ENCODE measurements around the gene EGLN2. TPM values are rescaled to one million over a fixed set of nuclear protein-coding genes. Genes with fewer than 3 reads are reported as not detected.
"Not testable (repeated sequence)": the region's sequence is repeated elsewhere in the genome, so short reads cannot be mapped to it uniquely, and the experiment has no call there.

Gene EGLN2
- total RNA-seq, 1 experiment from 2014 or later, result 58.6 TPM

DNA sequence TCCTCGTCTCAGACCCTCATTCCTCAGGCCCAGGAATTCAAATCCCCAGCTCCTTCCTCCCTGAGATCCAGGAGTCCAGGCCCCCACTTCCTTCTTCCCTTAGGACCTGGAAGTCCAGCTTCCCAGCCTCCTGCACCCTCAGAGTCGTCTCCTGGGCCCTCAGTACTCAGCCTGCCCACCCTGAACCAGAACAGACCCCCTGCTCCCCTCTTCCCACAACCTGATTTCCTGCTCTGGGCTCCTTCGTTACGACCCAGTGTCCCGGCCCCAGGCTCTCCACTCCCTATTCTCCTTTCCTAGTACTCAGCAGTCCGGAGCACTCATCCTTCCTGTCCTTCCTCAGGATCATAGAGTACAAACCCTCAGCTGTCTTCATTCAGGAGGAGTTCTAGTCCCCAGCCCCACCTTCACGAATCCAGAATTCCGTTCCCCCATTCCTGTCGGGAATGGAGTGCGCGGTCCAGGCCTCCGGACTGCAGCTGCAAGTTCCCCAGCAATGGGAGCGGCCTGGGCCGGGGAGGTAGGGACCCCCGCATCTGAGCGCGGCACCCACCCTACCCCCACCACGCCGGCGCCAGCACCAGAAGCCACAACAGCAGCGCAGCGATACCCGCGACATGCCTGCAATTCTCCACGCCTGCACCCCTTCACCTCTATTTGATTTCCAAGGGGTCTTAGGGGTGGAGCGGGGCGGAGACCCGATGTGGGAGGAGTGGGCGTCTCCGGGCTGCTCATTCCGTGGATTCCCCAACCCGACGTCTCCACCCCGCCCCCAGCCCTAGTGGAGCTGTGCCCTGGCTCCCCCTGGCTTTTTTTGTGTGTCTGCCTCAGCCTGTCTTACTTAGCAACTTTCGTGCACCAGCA, 12.7 kb downstream of the EGLN2 start (continued):
- TF ChIP-seq REST (IDR thresholded peaks at IDR 0.05; ENCODE audit: low read depth), result no peak
- no peak for TF ChIP-seq SRF (IDR thresholded peaks at IDR 0.05; ENCODE audit: low read depth)
- TF ChIP-seq ZNF274 (IDR thresholded peaks at IDR 0.05; ENCODE audit: low read depth, low read length), result no peak
- TF ChIP-seq, protein P1, sequence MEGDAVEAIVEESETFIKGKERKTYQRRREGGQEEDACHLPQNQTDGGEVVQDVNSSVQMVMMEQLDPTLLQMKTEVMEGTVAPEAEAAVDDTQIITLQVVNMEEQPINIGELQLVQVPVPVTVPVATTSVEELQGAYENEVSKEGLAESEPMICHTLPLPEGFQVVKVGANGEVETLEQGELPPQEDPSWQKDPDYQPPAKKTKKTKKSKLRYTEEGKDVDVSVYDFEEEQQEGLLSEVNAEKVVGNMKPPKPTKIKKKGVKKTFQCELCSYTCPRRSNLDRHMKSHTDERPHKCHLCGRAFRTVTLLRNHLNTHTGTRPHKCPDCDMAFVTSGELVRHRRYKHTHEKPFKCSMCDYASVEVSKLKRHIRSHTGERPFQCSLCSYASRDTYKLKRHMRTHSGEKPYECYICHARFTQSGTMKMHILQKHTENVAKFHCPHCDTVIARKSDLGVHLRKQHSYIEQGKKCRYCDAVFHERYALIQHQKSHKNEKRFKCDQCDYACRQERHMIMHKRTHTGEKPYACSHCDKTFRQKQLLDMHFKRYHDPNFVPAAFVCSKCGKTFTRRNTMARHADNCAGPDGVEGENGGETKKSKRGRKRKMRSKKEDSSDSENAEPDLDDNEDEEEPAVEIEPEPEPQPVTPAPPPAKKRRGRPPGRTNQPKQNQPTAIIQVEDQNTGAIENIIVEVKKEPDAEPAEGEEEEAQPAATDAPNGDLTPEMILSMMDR (IDR thresholded peaks at IDR 0.05 in 2 of 3, conservative IDR thresholded peaks at IDR 0.05 in 1 of 3; ENCODE audit: borderline replicate concordance in 1 of 3, insufficient read depth in 1 of 3, low read depth in 2 of 3, low read length in 2 of 3), result no peak
- no peak for TF ChIP-seq CBX3 (IDR thresholded peaks at IDR 0.05; ENCODE audit: low read depth)
- TF ChIP-seq SP1 (IDR thresholded peaks at IDR 0.05; ENCODE audit: low read depth), result no peak

DNA sequence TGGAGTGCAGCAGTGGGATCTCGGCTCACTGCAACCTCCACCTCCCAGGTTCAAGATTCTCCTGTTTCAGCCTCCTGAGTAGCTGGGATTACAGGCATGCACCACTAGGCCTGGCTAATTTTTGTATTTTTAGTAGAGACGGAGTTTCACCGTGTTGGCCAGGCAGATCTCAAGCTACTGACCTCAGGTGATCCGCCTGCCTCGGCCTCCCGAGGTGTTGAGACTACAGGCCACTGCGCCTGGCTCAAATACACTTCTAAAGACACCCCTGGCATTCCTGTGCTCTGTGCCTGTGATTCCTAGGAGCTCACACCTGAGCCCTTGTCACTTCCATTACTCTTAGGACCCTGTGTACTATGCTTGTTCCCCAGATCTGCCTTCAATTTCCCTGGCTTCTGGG, 13.6 kb downstream of the EGLN2 start:
- BruUV-seq (replicated peaks); H3K4me2 ChIP-seq (ENCODE audit: low read length); ATAC-seq; H3K4me3 ChIP-seq (replicated peaks in 1 of 2; ENCODE audit: low read depth in 1 of 2, low read length in 2 of 2); H3K9me3 ChIP-seq (ENCODE audit: control insufficient read depth in 1 of 2, insufficient read depth in 1 of 2, low read depth in 1 of 2, low read length in 2 of 2); H3K27ac ChIP-seq (ENCODE audit: low read depth, low read length); DNase-seq (ENCODE audit: low read depth, low spot score); H2AFZ ChIP-seq (ENCODE audit: low read depth, low read length, poor library complexity, severe bottlenecking); CTCF ChIA-PET; H4K20me1 ChIP-seq (ENCODE audit: insufficient read depth); H3K79me2 ChIP-seq (ENCODE audit: insufficient read depth, low read length); H3K27me3 ChIP-seq (ENCODE audit: insufficient read depth, low read length); H3K9me2 ChIP-seq (ENCODE audit: insufficient read depth); H3K9ac ChIP-seq (ENCODE audit: low read length); POLR2A ChIA-PET; RAD21 ChIA-PET (ENCODE audit: low non-redundant PET in 1 of 2, low total read pairs in 2 of 2, uncharacterized antibody in 2 of 2, unreplicated experiment in 2 of 2): not testable (repeated sequence)
- Histone ChIP-seq H3K4me1 (ENCODE audit: control insufficient read depth in 1 of 2, insufficient read depth in 2 of 2, low read length in 2 of 2) (peaks cover 17 to 35% of the 10 kb centered on the region in 2 experiments), H3K36me3 (ENCODE audit: control insufficient read depth in 1 of 2, insufficient read depth in 2 of 2, low read length in 2 of 2) (peaks cover 7 to 10% of the 10 kb centered on the region in 2 experiments; a peak in 2 of 4 replicates)
- intact Hi-C loops (cut with micrococcal nuclease), result loop anchor here (10.0 kb wide), 1 partner anchor 332 kb away; no protein-coding TSS in a partner anchor

Measured in HCT116 (cell line).